HG03095 (cell line): ENCODE measurements around the gene AEBP1.

ENCODE experiments used
- ATAC-seq: cut with Tn5 transposase; IDR thresholded peaks from one replicate; pipeline ENCODE4 v1.9.1; 2021; ENCODE audit warnings: moderate library complexity; ENCODE audit not compliant: unreplicated experiment

Gene AEBP1

GRCh38 chr7:44066494-44067063 is 37.6 kb upstream of the AEBP1 start:
- no peak for ATAC-seq

GRCh38 chr7:44067064-44067951 is 36.8 kb upstream of the AEBP1 start:
- ATAC-seq = no peak

- ATAC-seq = no peak
These were observed 36.1 kb upstream of the AEBP1 start for GRCh38 chr7:44068054-44068453.

DNA sequence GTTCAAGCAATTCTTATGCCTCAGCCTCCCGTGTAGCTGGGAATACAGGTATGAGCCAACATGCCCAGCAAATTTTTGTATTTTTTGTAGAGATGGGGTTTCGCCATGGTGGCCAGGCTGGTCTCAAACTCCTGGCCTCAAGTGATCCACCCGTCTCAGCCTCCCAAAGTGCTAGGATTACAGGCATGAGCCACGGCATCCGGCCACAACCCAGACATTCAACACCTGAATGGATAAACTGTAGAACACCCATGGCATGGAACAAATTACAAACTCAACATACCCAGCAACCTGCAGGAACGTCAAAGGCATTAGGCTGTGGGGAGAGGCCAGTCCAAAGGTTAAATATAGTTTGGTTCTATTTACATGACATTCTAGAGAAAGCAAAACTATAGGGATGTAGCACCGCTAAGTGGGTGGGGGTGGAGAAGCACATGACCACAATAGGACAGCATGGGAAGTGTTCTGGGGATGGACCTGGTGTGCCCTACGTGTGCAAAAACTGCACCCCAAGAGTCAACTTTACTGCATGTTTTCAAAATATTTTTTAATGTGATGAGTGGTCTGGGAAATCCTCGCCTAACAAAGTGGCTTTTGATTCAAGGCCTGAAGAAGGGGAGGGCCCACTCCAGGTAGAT is 32.3 kb upstream of the AEBP1 start:
- ATAC-seq = no peak

GRCh38 chr7:44072364-44073231 is 31.5 kb upstream of the AEBP1 start:
- no peak for ATAC-seq

DNA sequence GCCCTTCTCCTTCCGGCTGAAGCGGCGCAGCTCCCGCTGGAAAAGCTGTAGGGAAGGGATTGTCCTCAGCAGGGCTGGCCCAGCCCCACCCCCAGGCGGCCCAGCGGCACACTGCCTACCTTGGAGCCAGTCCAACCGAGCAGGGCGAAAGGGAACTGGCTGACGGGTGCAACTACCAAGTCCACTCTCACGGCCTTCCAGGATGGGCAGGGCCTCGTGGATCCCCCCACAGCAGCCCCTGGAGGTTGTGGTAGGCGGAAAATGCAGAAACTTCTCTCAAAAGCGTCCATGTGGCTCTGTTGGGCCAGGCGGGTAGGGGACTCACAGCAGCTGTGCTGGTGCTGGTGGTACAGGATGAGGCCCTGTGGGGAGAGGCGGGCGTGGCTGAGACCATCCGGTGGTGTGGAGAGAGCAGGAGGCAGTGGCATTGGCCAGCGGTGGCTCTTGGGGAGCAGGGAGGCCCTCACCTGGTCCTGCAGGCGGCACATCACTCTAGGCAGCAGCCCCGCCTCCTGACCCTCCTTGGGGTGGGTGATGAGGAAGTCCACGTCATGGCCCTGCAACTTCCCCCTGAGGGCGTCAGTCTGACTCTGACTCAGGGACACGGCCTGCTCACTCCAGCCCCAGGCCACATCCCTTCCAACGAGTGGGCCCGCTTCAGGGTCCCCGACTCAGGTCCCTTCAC is 30.3 kb upstream of the AEBP1 start:
- ATAC-seq = no peak

GRCh38 chr7:44074349-44074695 is 29.8 kb upstream of the AEBP1 start:
- no peak for ATAC-seq

DNA sequence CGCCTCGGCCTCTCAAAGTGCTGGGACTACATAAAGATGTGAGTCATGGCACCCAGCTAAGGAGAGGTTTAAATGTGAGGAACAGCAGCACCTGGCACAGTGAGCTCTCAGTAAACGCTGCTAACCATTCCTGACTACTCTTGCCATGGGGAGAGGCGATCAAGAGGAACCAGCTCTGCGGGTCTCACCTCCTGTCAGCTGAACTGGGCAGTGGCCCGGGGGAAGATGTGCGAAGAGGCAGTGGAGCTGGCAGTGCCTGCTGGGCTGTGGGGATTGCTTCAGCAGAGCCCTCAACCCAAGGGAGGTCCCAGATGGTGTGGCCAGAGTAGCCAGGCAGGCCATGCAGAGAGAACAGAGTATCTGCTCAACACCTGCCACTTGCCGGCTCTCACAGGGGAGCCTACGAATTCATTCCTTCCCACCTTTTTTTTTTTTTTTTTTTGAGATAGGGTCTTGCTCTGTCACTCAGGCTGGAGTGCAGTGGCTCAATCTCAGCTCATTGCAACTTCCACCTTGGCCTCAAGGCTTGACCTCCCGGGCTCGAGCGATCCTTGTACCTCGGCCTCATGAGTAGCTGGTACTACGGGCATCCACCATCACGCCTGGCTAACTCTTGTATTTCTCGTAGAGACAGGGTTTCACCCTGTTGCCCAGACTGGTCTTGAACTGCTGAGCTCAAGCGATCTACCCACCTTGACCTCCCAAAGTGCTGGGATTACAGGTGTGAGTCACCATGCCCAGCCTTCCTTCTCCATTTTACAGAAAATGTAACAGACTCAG is 28.7 kb upstream of the AEBP1 start:
- ATAC-seq = no peak

DNA sequence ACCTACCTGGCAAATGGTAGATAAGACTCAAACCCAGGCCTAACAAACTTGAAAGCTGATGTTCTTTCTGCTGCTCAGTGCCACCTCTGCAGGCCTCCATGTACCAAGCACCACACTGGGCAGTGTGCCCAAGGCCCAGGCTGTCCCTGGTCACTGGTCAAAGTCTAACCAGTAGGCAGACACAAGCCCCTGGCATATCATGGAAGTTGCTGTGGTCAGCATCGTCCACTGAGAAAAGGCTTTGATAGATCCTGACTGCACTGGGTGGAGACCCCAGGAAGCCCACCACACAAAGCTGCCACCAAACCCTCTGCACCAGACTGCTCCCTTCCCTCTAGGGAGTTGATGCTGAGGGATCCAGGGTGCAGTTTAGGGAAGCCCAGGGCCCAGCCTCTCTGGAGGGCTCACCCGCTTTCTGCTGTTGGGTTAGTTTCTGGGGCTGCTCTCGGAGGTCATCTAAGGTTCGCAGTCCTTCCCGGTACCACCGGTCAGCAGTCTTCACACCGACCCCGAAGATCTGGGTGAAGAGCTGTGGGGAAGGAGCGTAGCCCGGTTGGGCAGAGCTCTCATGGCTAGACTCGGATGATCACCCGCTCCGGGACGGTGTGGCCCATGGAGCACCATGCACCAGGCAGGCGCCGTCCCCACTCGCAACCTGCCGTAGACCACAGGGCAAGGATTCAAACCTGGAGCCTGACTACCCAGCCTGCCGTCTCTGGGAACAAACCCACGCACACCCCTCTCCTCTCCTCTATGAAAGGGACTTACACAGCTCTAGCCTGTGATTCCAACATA is 27.8 kb upstream of the AEBP1 start:
- no peak for ATAC-seq

GRCh38 chr7:44077061-44077460 is 27.1 kb upstream of the AEBP1 start:
- ATAC-seq = no peak

DNA sequence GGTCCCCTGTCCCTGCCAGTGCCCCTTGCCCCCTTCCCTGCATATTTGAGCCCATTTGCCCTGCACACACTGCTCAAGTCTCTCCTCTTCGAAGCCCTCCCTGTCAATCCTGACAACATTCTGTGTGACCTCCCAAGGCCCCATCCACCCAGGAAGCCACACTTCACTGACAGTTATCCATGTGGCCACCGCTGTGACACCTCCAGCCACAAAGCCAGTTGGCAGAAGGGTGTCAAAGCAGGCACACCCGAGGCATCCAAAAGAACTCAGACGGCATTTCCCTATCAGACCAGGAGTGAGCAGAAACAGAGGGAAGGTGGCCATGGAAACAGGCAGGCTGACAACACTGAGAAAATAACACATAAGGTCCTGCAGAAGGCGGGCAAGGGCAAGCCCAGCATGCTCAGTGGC is 26.5 kb upstream of the AEBP1 start:
- no peak for ATAC-seq

DNA sequence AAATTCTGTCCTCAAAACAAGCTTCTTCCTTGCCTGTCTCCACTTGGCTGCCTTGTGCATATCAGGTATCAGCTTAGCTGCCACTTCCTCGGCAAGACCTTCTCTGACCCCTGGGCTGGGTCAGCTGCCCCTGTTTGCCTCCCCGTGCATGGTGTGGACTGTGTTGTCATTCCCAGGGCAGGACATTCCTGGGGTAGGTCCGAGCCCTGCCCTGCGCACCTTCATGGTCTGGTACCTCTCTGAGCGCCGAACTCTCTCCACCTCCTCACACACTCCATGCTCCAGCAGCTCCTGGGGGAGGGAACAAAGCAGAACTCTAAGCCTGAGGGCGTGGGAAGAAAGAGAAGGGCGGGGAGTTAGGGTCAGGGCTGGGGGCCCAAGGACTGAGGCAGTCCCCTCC is 25.6 kb upstream of the AEBP1 start:
- ATAC-seq = no peak

DNA sequence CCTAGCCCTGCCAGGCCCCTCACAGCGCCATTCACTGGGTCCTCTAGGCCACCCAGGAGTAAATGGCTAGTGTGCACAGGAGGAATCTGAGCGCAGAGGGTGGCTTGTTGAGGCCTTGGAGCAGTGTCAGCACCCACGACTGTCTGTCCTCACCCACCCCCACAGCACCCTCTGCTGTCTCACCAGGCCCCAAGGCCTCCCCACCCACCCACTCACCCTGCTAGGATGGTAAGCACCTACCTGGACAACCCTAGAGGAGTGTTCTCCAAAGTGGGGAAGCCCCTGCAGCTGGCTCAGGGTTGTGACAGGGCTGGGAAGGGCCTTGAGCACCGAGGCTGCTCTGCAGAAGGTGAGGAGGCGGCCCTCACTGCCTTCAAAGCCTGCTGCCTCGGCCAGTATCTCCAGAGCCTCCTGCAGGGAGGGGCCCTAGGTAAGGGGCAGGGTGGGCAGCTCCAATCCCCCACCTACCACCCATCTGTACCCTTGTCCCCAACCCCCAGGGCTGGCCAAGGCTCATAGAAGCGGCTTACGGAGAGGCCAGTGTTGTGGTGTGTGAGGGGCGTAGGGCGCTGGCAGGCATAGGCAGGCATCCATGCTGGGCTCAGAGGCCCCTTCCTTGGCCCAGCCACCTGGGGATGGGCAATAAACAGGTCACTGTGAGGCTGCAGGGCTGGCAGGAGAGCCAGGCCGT is 24.7 kb upstream of the AEBP1 start:
- ATAC-seq = no peak

DNA sequence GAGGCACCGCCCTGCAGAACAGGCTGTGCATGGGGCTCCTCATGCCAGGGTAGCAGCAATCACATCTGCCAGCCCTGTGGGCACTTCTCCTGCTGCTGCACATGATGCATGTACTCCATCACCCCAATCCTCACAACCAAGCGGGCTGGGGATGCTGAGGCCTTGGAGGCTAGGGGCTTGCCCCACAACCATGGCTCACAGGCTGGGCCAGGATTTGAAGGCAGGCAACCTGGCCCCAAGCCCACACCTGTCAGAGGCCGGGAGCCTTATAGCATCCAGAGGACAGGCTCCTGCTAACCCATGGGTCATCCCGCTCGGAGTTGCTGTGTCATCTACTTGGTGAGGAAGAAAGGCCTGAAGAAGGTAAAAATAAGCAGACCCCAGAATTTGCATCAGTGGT is 24.0 kb upstream of the AEBP1 start:
- ATAC-seq = no peak

DNA sequence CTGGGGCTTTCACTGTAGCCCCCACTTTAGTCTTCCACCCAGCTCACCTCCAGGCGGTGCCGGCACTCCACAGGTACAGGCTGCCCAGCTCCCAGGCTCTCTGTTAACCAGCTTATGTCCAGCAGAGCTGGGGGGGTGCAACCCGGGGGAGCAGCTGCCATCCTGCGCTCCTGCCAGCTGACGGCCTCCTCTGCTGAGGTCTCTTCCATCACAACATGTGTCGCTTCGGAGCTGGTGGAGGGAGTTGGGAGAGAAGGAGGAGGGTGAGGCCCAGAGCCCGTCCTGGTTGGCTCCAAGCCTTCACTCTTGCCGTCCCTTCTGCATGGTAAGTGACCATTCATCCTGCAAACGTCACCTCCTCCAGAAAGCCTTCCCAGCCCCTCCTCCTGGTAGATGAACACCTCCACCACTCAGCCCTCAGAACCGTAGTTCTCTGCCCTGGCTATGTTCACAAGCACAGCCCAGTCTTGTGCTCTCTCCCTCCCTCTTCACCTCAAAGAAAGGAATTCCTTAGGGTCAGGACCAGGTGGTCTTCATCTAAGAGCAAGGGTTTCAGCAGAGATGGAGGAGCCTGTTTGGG is 23.4 kb upstream of the AEBP1 start:
- no peak for ATAC-seq

DNA sequence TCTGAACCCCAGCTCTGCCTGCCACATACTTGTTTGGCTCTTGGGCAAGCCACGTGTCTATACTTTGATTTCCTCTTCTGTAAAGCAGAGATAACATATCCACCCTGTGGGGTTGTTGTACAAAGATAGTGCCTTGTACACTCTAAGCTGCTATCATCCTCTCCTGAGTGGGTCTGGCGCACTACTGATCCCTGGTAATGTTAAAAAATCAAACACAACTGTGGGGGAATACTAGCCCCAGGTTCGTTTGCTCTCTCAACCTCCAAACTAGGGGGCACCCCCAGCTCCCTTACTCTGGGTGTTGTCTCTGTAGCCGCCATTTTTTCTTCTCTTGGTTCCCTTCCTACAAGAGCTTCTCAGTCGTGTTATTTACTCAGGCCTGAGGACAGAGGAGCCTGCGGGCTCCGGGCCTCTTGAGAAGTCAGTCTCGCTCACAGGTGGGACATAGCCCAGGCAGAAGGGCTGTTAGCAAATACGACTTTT is 22.8 kb upstream of the AEBP1 start:
- no peak for ATAC-seq

- ATAC-seq = peak; percentile 92
These were observed 21.5 kb upstream of the AEBP1 start for GRCh38 chr7:44082541-44083207.
